Peyer's patch (tissue), 4 donors: ENCODE data around the gene GOLGA1.

Experiments
- CTCF ChIP-seq, 6 experiments: fragments of 450-650 bp in 4 of 6; fragments of 200-600 bp in 2 of 6; sonication (generic) in 1 of 6; IDR thresholded peaks; one replicate each; pipeline ENCODE4 v1.5.1; 2017 to 2019; ENCODE audit warnings: antibody characterized with exemption in 6 of 6, mild to moderate bottlenecking in 3 of 6, moderate library complexity in 1 of 6
- POLR2A ChIP-seq, 2 donors: fragments of 450-650 bp; IDR thresholded peaks; one replicate each; pipeline ENCODE4 v1.5.1; 2017; ENCODE audit warnings: antibody characterized with exemption in 2 of 2, mild to moderate bottlenecking in 2 of 2, moderate library complexity in 2 of 2

- TF ChIP-seq CTCF (IDR thresholded peaks at IDR 0.05) (no peak), POLR2A (IDR thresholded peaks at IDR 0.05) (no peak)
These were observed 23.7 kb upstream of the GOLGA1 start for GRCh38 chr9:124964604-124965003.
